Neuronal stem cell (in vitro differentiated cells): Measurements from ENCODE around the gene SHLD3.

Source experiments
- DNase-seq: peaks from one replicate; pipeline ENCODE4 v3.0.0-alpha.2; 2013; ENCODE audit warnings: low spot score
- H2AFZ ChIP-seq: one replicate; pipeline ENCODE4 v1.6.1; 2013; ENCODE audit warnings: mild to moderate bottlenecking, low read length, inconsistent platforms
- H2AK5ac ChIP-seq: 2 replicates; pipeline ENCODE4 v1.6.1; 2013; ENCODE audit warnings: low read depth, mild to moderate bottlenecking, inconsistent platforms, low read length, moderate library complexity, mixed read lengths
- H2BK120ac ChIP-seq: 2 replicates; pipeline ENCODE4 v1.6.1; 2013; ENCODE audit warnings: low read depth, mild to moderate bottlenecking, inconsistent platforms, low read length, moderate library complexity, mixed read lengths
- H2BK12ac ChIP-seq: one replicate; pipeline ENCODE4 v1.6.1; 2013; ENCODE audit warnings: low read length, inconsistent platforms
- H2BK15ac ChIP-seq: 2 replicates; pipeline ENCODE4 v1.6.1; 2013; ENCODE audit warnings: mild to moderate bottlenecking, low read length, inconsistent platforms, mixed read lengths
- H2BK5ac ChIP-seq: one replicate; pipeline ENCODE4 v1.6.1; 2013; ENCODE audit warnings: inconsistent platforms, mild to moderate bottlenecking, low read length, moderate library complexity
- H3K14ac ChIP-seq: one replicate; pipeline ENCODE4 v1.6.1; 2013; ENCODE audit warnings: low read length, inconsistent platforms
- H3K18ac ChIP-seq: 2 replicates; pipeline ENCODE4 v1.6.1; 2013; ENCODE audit warnings: low read length, inconsistent platforms
- H3K23ac ChIP-seq: 2 replicates; pipeline ENCODE4 v1.6.1; 2013; ENCODE audit warnings: low read depth, mild to moderate bottlenecking, mixed read lengths, low read length, inconsistent platforms; ENCODE audit not compliant: poor library complexity
- H3K27ac ChIP-seq: replicated peaks from 3 replicates; pipeline ENCODE4 v1.5.1; 2013; ENCODE audit warnings: low read length, inconsistent platforms
- H3K27me3 ChIP-seq, 3 experiments: 2 replicates each; pipeline ENCODE4 v1.6.1; 2013; ENCODE audit warnings: low read length in 3 of 3, mild to moderate bottlenecking in 2 of 3, inconsistent platforms in 1 of 3, low read depth in 1 of 3, mixed read lengths in 1 of 3, moderate library complexity in 1 of 3; ENCODE audit not compliant: control insufficient read depth in 3 of 3, insufficient read depth in 3 of 3
- H3K36me3 ChIP-seq, 2 donors: replicated peaks in 1 of 2; 2 replicates each; pipeline ENCODE4 v1.6.1; 2013; ENCODE audit warnings: low read length in 2 of 2; ENCODE audit not compliant: control insufficient read depth in 2 of 2, insufficient read depth in 2 of 2
- H3K4ac ChIP-seq: 2 replicates; pipeline ENCODE4 v1.6.1; 2013; ENCODE audit warnings: inconsistent platforms, mild to moderate bottlenecking, low read length, moderate library complexity
- H3K4me1 ChIP-seq, 2 donors: 1 replicate in 1 of 2; 2 replicates in 1 of 2; pipeline ENCODE4 v1.6.1; 2013; ENCODE audit warnings: low read length in 2 of 2, low read depth in 1 of 2; ENCODE audit not compliant: control insufficient read depth in 2 of 2, insufficient read depth in 1 of 2
- H3K4me2 ChIP-seq: one replicate; pipeline ENCODE4 v1.6.1; 2013; ENCODE audit warnings: mild to moderate bottlenecking, low read length, inconsistent platforms; ENCODE audit not compliant: insufficient read depth, poor library complexity, severe bottlenecking
- H3K4me3 ChIP-seq, 2 donors: 2 replicates each; pipeline ENCODE4 v1.5.1; 2013; ENCODE audit warnings: low read length in 2 of 2, mild to moderate bottlenecking in 2 of 2, inconsistent platforms in 1 of 2, moderate library complexity in 1 of 2
- H3K79me1 ChIP-seq: one replicate; pipeline ENCODE4 v1.6.1; 2013; ENCODE audit warnings: low read depth, mild to moderate bottlenecking, inconsistent platforms, low read length, moderate library complexity
- H3K9ac ChIP-seq: one replicate; pipeline ENCODE4 v1.6.1; 2013; ENCODE audit warnings: mild to moderate bottlenecking, low read depth, low read length, inconsistent platforms; ENCODE audit not compliant: poor library complexity
- H3K9me3 ChIP-seq, 2 donors: replicated peaks in 1 of 2; 2 replicates each; pipeline versions ENCODE3 to v1.6.1; 2013; ENCODE audit warnings: low read length in 2 of 2, mild to moderate bottlenecking in 2 of 2, inconsistent platforms in 1 of 2, low read depth in 1 of 2, mixed read lengths in 1 of 2, moderate library complexity in 1 of 2; ENCODE audit not compliant: control insufficient read depth in 2 of 2, insufficient read depth in 1 of 2
- H4K8ac ChIP-seq: one replicate; pipeline ENCODE4 v1.6.1; 2013; ENCODE audit warnings: low read depth, mild to moderate bottlenecking, inconsistent platforms, low read length, moderate library complexity
- H4K91ac ChIP-seq: one replicate; pipeline ENCODE4 v1.6.1; 2013; ENCODE audit warnings: low read length, low read depth, mild to moderate bottlenecking, inconsistent platforms; ENCODE audit not compliant: poor library complexity
- WGBS, 2 donors: extraction: QIAGEN DNeasy Blood & Tissue Kit; methylation state at CpG; one replicate each; pipeline ENCODE4 v1.1.7; 2013; ENCODE audit warnings: missing lambda C conversion rate in 2 of 2, mixed read lengths in 1 of 2; ENCODE audit not compliant: insufficient read length in 2 of 2, insufficient replicate concordance in 1 of 2; ENCODE audit errors: extremely low coverage in 2 of 2; 5-methylcytosine and 5-hydroxymethylcytosine counted together

SHLD3 gene

GRCh38 chr5:65640240-65640639 lies 15.4 kb downstream of the SHLD3 start:
- no peak overlapping the region for H3K23ac ChIP-seq
- H4K91ac ChIP-seq: no peak overlapping the region
- H4K8ac ChIP-seq: no peak overlapping the region
- no peak overlapping the region for H2BK5ac ChIP-seq
- H3K14ac ChIP-seq: no peak overlapping the region
- no peak overlapping the region for H3K18ac ChIP-seq
- no CpG with 5 or more reads among the region's 4 CpGs for WGBS, 2 donors
- no peak overlapping the region for H2BK12ac ChIP-seq
- H3K9ac ChIP-seq: no peak overlapping the region
- H3K4me3 ChIP-seq: no peak overlapping the region
- no peak overlapping the region for H2BK120ac ChIP-seq
- no peak overlapping the region for H3K4ac ChIP-seq
- H3K4me1 ChIP-seq: no peaks in the 10 kb centered on the region
- no peak overlapping the region for H3K27ac ChIP-seq
- H3K36me3 ChIP-seq: peaks cover 5 to 57% of the 10 kb centered on the region in 2 donors
- DNase-seq: no peak
- H3K9me3 ChIP-seq: no peaks in the 10 kb centered on the region
- no peak overlapping the region for H2AFZ ChIP-seq
- no peak overlapping the region for H2BK15ac ChIP-seq
- H2AK5ac ChIP-seq: no peak overlapping the region
- H3K27me3 ChIP-seq: no peaks in the 10 kb centered on the region
- no peaks in the 10 kb centered on the region for H3K79me1 ChIP-seq
- no peak overlapping the region for H3K4me2 ChIP-seq

DNA sequence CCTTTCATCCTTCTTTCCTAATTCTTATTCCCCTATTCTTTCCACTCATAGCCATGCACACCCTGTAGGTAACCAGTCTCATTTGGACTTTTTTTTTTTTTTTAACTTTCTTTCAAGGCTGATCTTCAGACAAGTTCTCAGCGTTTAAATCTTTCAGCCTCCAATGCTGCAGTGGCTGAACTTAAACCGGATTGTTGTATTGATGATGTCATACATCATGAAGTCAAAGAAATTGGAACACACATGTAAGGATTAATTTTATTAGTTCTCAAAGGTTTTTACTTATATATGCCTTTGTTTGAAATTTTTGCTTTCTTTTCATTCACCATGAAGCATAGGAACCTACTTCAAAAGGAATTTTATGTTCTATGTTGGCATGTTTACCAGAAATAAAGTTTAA lies 22.1 kb downstream of the SHLD3 start:
- Histone ChIP-seq H2BK5ac (no peak overlapping the region), H3K9ac (no peak overlapping the region), H4K8ac (no peak overlapping the region), H3K79me1 (no peaks in the 10 kb centered on the region), H3K27ac (no peak overlapping the region), H2AK5ac (no peak overlapping the region), H3K4me3 (no peak overlapping the region), H2BK15ac (no peak overlapping the region), H3K4ac (no peak overlapping the region), H3K23ac (no peak overlapping the region), H3K36me3 (peaks cover 0 to 30% of the 10 kb centered on the region in 2 donors), H2BK12ac (no peak overlapping the region), H3K9me3 (no peaks in the 10 kb centered on the region), H3K14ac (no peak overlapping the region), H3K27me3 (no peaks in the 10 kb centered on the region), H3K4me2 (no peak overlapping the region), H3K4me1 (peaks cover 0 to 1% of the 10 kb centered on the region in 2 donors), H4K91ac (no peak overlapping the region), H3K18ac (no peak overlapping the region), H2BK120ac (no peak overlapping the region), H2AFZ (no peak overlapping the region)
- no peak for DNase-seq
- WGBS, 2 donors: no CpG with 5 or more reads among the region's 2 CpGs

DNA sequence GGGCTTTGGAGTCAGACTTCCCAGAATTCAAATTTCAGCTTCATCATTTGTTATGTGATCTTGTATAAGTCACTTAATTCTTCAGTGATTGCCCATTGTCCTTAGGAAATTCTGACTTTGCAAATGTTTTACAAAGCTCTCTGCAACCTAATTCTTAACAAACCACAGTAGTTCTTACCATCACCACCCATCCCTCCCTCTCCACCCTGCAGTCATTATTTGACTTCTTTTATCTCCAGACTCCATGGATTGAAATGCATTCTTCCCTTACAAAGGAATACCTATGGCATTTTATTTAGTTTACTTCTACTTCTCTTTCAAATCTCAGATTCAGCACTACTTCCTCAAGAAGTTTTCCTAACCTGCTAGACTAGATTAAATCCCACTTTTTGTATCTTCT lies 23.1 kb downstream of the SHLD3 start:
- Histone ChIP-seq H2AK5ac (no peak overlapping the region), H2BK120ac (no peak overlapping the region), H3K14ac (no peak overlapping the region), H2AFZ (no peak overlapping the region), H2BK12ac (no peak overlapping the region), H3K4me1 (peaks cover 0 to 1% of the 10 kb centered on the region in 2 donors), H3K36me3 (peaks cover 0 to 26% of the 10 kb centered on the region in 2 donors), H3K18ac (no peak overlapping the region), H2BK15ac (no peak overlapping the region), H3K9ac (no peak overlapping the region), H3K4ac (no peak overlapping the region), H3K4me2 (no peak overlapping the region), H3K79me1 (no peaks in the 10 kb centered on the region), H2BK5ac (no peak overlapping the region), H3K4me3 (no peak overlapping the region), H3K27ac (no peak overlapping the region), H3K9me3 (no peaks in the 10 kb centered on the region), H4K8ac (no peak overlapping the region), H3K27me3 (no peaks in the 10 kb centered on the region), H4K91ac (no peak overlapping the region), H3K23ac (no peak overlapping the region)
- DNase-seq: no peak

- Histone ChIP-seq H3K9me3 (no peaks in the 10 kb centered on the region), H4K91ac (no peak overlapping the region), H4K8ac (no peak overlapping the region), H3K4me2 (no peak overlapping the region), H3K4me1 (peaks cover 0 to 1% of the 10 kb centered on the region in 2 donors), H3K9ac (no peak overlapping the region), H3K36me3 (peaks cover 0 to 42% of the 10 kb centered on the region in 2 donors), H3K18ac (no peak overlapping the region), H3K23ac (no peak overlapping the region), H3K4me3 (no peak overlapping the region), H3K14ac (no peak overlapping the region), H3K27ac (no peak overlapping the region), H2BK120ac (no peak overlapping the region), H2AK5ac (no peak overlapping the region), H3K4ac (no peak overlapping the region), H2AFZ (no peak overlapping the region), H2BK15ac (no peak overlapping the region), H2BK5ac (no peak overlapping the region), H3K79me1 (no peaks in the 10 kb centered on the region), H2BK12ac (no peak overlapping the region), H3K27me3 (no peaks in the 10 kb centered on the region)
- no CpG with 5 or more reads among the region's 5 CpGs for WGBS, 2 donors
- no peak for DNase-seq
Measured at GRCh38 chr5:65651144-65651543, 26.3 kb downstream of the SHLD3 start.
